GM23338 (cell line): ENCODE results near the gene FAM217B. TPM values are rescaled to one million over a fixed set of nuclear protein-coding genes. Genes with fewer than 3 reads are reported as not detected.

Experiments
- ATAC-seq: fragments of 200-7000 bp; cut with Tn5 transposase; 3 replicates; pipeline ENCODE4 v1.9.1; 2020
- DNase-seq: peaks from one replicate; pipeline ENCODE4 v3.0.0-alpha.2; 2015; ENCODE audit warnings: low spot score
- H2AFZ ChIP-seq: fragments of 200-600 bp; sonication (generic); 2 replicates; pipeline ENCODE4 v1.8.0; 2016; ENCODE audit warnings: antibody characterized with exemption, mild to moderate bottlenecking, moderate library complexity
- H3F3A ChIP-seq: fragments of 200-600 bp; sonication (generic); replicated peaks from 2 replicates; pipeline ENCODE4 v1.8.0; 2017; ENCODE audit warnings: antibody characterized with exemption, mixed run types, low read depth
- H3K27ac ChIP-seq: fragments of 200-600 bp; sonication (generic); 2 replicates; pipeline ENCODE4 v1.6.1; 2016; ENCODE audit warnings: low read depth
- H3K27me3 ChIP-seq: fragments of 200-600 bp; sonication (generic); 2 replicates; pipeline ENCODE4 v1.8.0; 2016; ENCODE audit warnings: mild to moderate bottlenecking, mixed run types, moderate library complexity; ENCODE audit not compliant: insufficient read depth
- H3K36me3 ChIP-seq: fragments of 200-600 bp; sonication (generic); 2 replicates; pipeline ENCODE4 v1.8.0; 2016; ENCODE audit warnings: mild to moderate bottlenecking; ENCODE audit not compliant: insufficient read depth
- H3K4me1 ChIP-seq: fragments of 200-600 bp; sonication (generic); 2 replicates; pipeline ENCODE4 v1.8.0; 2016; ENCODE audit warnings: mild to moderate bottlenecking, moderate library complexity; ENCODE audit not compliant: insufficient read depth
- H3K4me2 ChIP-seq: fragments of 200-600 bp; sonication (generic); 2 replicates; pipeline ENCODE4 v1.7.1; 2017; ENCODE audit warnings: mixed run types
- H3K4me3 ChIP-seq: fragments of 200-600 bp; sonication (generic); 2 replicates; pipeline ENCODE4 v1.6.1; 2016; ENCODE audit warnings: mixed run types
- H3K79me2 ChIP-seq: fragments of 200-600 bp; sonication (generic); replicated peaks from 2 replicates; pipeline ENCODE4 v1.8.0; 2017; ENCODE audit warnings: mild to moderate bottlenecking; ENCODE audit not compliant: insufficient read depth
- H3K9me2 ChIP-seq: fragments of 200-600 bp; sonication (generic); 2 replicates; pipeline ENCODE4 v1.8.0; 2017; ENCODE audit not compliant: insufficient read depth
- H4K20me1 ChIP-seq: fragments of 200-600 bp; sonication (generic); replicated peaks from 2 replicates; pipeline ENCODE4 v1.8.0; 2017; ENCODE audit warnings: mild to moderate bottlenecking; ENCODE audit not compliant: insufficient read depth
- H3K27ac Mint-ChIP-seq: 2 replicates; pipeline ENCODE4 v1.8.0; 2020; ENCODE audit warnings: inconsistent platforms, mild to moderate bottlenecking, moderate library complexity, mixed read lengths
- H3K27me3 Mint-ChIP-seq: 3 replicates; pipeline ENCODE4 v1.8.0; 2022; ENCODE audit warnings: low read depth, mild to moderate bottlenecking, moderate library complexity, mixed read lengths, inconsistent platforms; ENCODE audit not compliant: insufficient read depth, poor library complexity
- H3K36me3 Mint-ChIP-seq: 3 replicates; pipeline ENCODE4 v1.8.0; 2021; ENCODE audit warnings: low read depth, mild to moderate bottlenecking, inconsistent platforms, moderate library complexity, mixed read lengths
- H3K4me1 Mint-ChIP-seq: 3 replicates; pipeline ENCODE4 v1.8.0; 2020; ENCODE audit warnings: mild to moderate bottlenecking, inconsistent platforms, mixed read lengths
- H3K4me3 Mint-ChIP-seq: 3 replicates; pipeline ENCODE4 v1.8.0; 2021; ENCODE audit warnings: moderate library complexity, mild to moderate bottlenecking, inconsistent platforms, mixed read lengths
- H3K9me3 Mint-ChIP-seq: 3 replicates; pipeline ENCODE4 v1.8.0; 2020; ENCODE audit warnings: moderate library complexity, mild to moderate bottlenecking, inconsistent platforms, mixed read lengths
- CREB1 ChIP-seq: fragments of 250-450 bp; sonication (Bioruptor Pico); IDR thresholded peaks from 2 replicates; pipeline ENCODE4 v1.5.0; 2020; ENCODE audit warnings: low read depth, mild to moderate bottlenecking, moderate library complexity
- CTCF ChIP-seq, 2 experiments: fragments of 200-600 bp in 1 of 2; sonication (generic) in 1 of 2; conservative IDR thresholded peaks; 2 replicates each; pipeline versions ENCODE4 v1.5.1 to v1.6.1; 2016 to 2017; ENCODE audit warnings: antibody characterized with exemption in 2 of 2, low read depth in 2 of 2, mild to moderate bottlenecking in 2 of 2, moderate library complexity in 1 of 2
- ETS1 ChIP-seq: IDR thresholded peaks from 2 replicates; pipeline ENCODE4 v1.6.1; 2016; ENCODE audit warnings: antibody characterized with exemption
- EZH2 ChIP-seq: fragments of 200-600 bp; sonication (generic); IDR thresholded peaks from one replicate; pipeline ENCODE4 v1.8.0; 2017; ENCODE audit warnings: antibody characterized with exemption, mild to moderate bottlenecking, low read depth; ENCODE audit not compliant: unreplicated experiment
- EZH2phosphoT487 ChIP-seq: fragments of 200-600 bp; sonication (generic); IDR thresholded peaks from one replicate; pipeline ENCODE4 v1.8.1; 2018; ENCODE audit warnings: antibody characterized with exemption; ENCODE audit not compliant: unreplicated experiment
- JUNB ChIP-seq: IDR thresholded peaks from one replicate; pipeline ENCODE4 v1.6.1; 2016; ENCODE audit warnings: antibody characterized with exemption; ENCODE audit not compliant: unreplicated experiment
- NANOG ChIP-seq: IDR thresholded peaks from 2 replicates; pipeline ENCODE4 v1.6.1; 2016; ENCODE audit warnings: antibody characterized with exemption, borderline replicate concordance
- POLR2AphosphoS5 ChIP-seq: IDR thresholded peaks from 2 replicates; pipeline ENCODE4 v1.6.1; 2016; ENCODE audit warnings: antibody characterized with exemption, low read depth
- REST ChIP-seq: IDR thresholded peaks from one replicate; pipeline ENCODE4 v1.6.1; 2018; ENCODE audit warnings: antibody characterized with exemption; ENCODE audit not compliant: unreplicated experiment
- STAT1 ChIP-seq: IDR thresholded peaks from one replicate; pipeline ENCODE4 v1.6.1; 2016; ENCODE audit warnings: antibody characterized with exemption; ENCODE audit not compliant: unreplicated experiment
- ZNF114 ChIP-seq: fragments of 250-450 bp; sonication (Bioruptor Pico); IDR thresholded peaks from 2 replicates; pipeline ENCODE4 v1.5.0; 2020; ENCODE audit warnings: mild to moderate bottlenecking, moderate library complexity
- ZNF331 ChIP-seq: fragments of 250-450 bp; sonication (Bioruptor Pico); IDR thresholded peaks from 2 replicates; pipeline ENCODE4 v1.5.0; 2020; ENCODE audit warnings: low read depth, mild to moderate bottlenecking, moderate library complexity
- ZNF462 ChIP-seq: fragments of 250-450 bp; sonication (Bioruptor Pico); IDR thresholded peaks from 2 replicates; pipeline ENCODE4 v1.5.0; 2020; ENCODE audit warnings: mild to moderate bottlenecking, moderate library complexity
- polyA plus RNA-seq: library from polyadenylated mRNA; unstranded; fragments of >200 nt; fragmentation: Nextera tagmentation; extraction: Ambion mirVana; gene quantifications from 2 replicates; pipeline ENCODE4 v1.2.1, GENCODE V29; 2016
- total RNA-seq: library from RNA; depleted of rRNA; stranded (reverse); fragments of >200 nt; shearing (Covaris generic); gene quantifications from 2 replicates; pipeline ENCODE4 v1.2.3, GENCODE V29; 2014

FAM217B gene
- total and polyA plus RNA-seq, 2 experiments from 2014 or later, result 13.2 to 25.9 TPM

- H3K27me3 Mint-ChIP-seq, result no peaks in the 10 kb centered on the region
- peaks cover 10% of the 10 kb centered on the region for H3K4me1 Mint-ChIP-seq
- no peak for ATAC-seq
These were observed 9.7 kb downstream of the FAM217B start for GRCh38 chr20:59949911-59950310.

More at GRCh38 chr20:59949911-59950310, 9.7 kb downstream of the FAM217B start:
- H3K4me1 ChIP-seq, result peaks cover 5% of the 10 kb centered on the region
- H3K36me3 ChIP-seq, result no peaks in the 10 kb centered on the region
- no peak overlapping the region for H2AFZ ChIP-seq
- no peak overlapping the region for H3K27ac ChIP-seq
- H3K79me2 ChIP-seq, result no peaks in the 10 kb centered on the region
- no peaks in the 10 kb centered on the region for H3K9me2 ChIP-seq
- Mint-ChIP-seq H3K36me3 (peaks cover 5% of the 10 kb centered on the region; the same call in 2 of the 3 replicates), H3K9me3 (no peaks in the 10 kb centered on the region), H3K4me3 (no peak overlapping the region), H3K27ac (no peak overlapping the region)
- no peak for TF ChIP-seq REST
- TF ChIP-seq NANOG, result no peak
- no peak for TF ChIP-seq ZNF331 (CRISPR knock-in tag)
- no peak for TF ChIP-seq ETS1
- no peak for TF ChIP-seq CREB1 (CRISPR knock-in tag)
- TF ChIP-seq CTCF (conservative IDR thresholded peaks at IDR 0.05; ENCODE audit: low read depth in 2 of 2), result no peak
- no peak for TF ChIP-seq JUNB
- no peak for TF ChIP-seq STAT1
- TF ChIP-seq ZNF462 (CRISPR knock-in tag), result no peak
- no peak for TF ChIP-seq EZH2
- TF ChIP-seq ZNF114 (CRISPR knock-in tag), result no peak
- TF ChIP-seq POLR2AphosphoS5, result no peak
- TF ChIP-seq EZH2phosphoT487, result no peak
- DNase-seq, result no peak
- no peak overlapping the region for H3K4me2 ChIP-seq
- no peak overlapping the region for H3K4me3 ChIP-seq
- H3K27me3 ChIP-seq, result no peaks in the 10 kb centered on the region
- no peaks in the 10 kb centered on the region for H3F3A ChIP-seq
- H4K20me1 ChIP-seq, result no peaks in the 10 kb centered on the region
